SK-N-SH treated with all-trans-retinoic acid at 6 μM for 48 hours (cell line): Measurements from ENCODE around the gene GID8.

Experiments
- ATAC-seq: fragments of 200-7000 bp; cut with Tn5 transposase; 3 replicates; pipeline ENCODE4 v1.9.1; 2020; ENCODE audit warnings: mild to moderate bottlenecking, moderate library complexity
- ARNTL ChIP-seq: fragments of 450-650 bp; formaldehyde crosslinking; IDR thresholded peaks from 2 replicates; pipeline ENCODE4 v1.5.0; 2020; ENCODE audit warnings: low read depth, mild to moderate bottlenecking, moderate library complexity, borderline replicate concordance
- CREB5 ChIP-seq: fragments of 250-450 bp; sonication (Bioruptor Pico); IDR thresholded peaks from 2 replicates; pipeline ENCODE4 v1.5.1; 2020; ENCODE audit warnings: low read depth, mild to moderate bottlenecking, moderate library complexity
- CSDC2 ChIP-seq: fragments of 250-450 bp; sonication (Bioruptor Pico); IDR thresholded peaks from 2 replicates; pipeline ENCODE4 v1.5.0; 2020; ENCODE audit warnings: mild to moderate bottlenecking, moderate library complexity
- CSRNP3 ChIP-seq: fragments of 250-450 bp; sonication (Bioruptor Pico); IDR thresholded peaks from 2 replicates; pipeline ENCODE4 v1.5.1; 2021; ENCODE audit warnings: mild to moderate bottlenecking, moderate library complexity
- GLIS3 ChIP-seq: fragments of 250-450 bp; sonication (Bioruptor Pico); IDR thresholded peaks from 2 replicates; pipeline ENCODE4 v1.5.0; 2020; ENCODE audit warnings: mild to moderate bottlenecking, moderate library complexity
- ISL1 ChIP-seq: fragments of 250-450 bp; sonication (Bioruptor Pico); IDR thresholded peaks from 2 replicates; pipeline ENCODE4 v2.1.2; 2022; ENCODE audit warnings: mild to moderate bottlenecking, moderate library complexity
- OSR1 ChIP-seq: fragments of 250-450 bp; sonication (Bioruptor Pico); IDR thresholded peaks from 2 replicates; pipeline ENCODE4 v1.8.0; 2022; ENCODE audit warnings: moderate library complexity, mild to moderate bottlenecking, inconsistent platforms
- PATZ1 ChIP-seq: fragments of 250-450 bp; sonication (Bioruptor Pico); IDR thresholded peaks from 2 replicates; pipeline ENCODE4 v1.8.0; 2020; ENCODE audit warnings: mild to moderate bottlenecking, moderate library complexity, borderline replicate concordance
- POU6F1 ChIP-seq: fragments of 250-450 bp; sonication (Bioruptor Pico); IDR thresholded peaks from 2 replicates; pipeline ENCODE4 v1.8.0; 2021; ENCODE audit warnings: low read depth, mild to moderate bottlenecking, moderate library complexity, borderline replicate concordance
- PPARA ChIP-seq: fragments of 250-450 bp; sonication (Bioruptor Pico); IDR thresholded peaks from 2 replicates; pipeline ENCODE4 v1.5.0; 2020; ENCODE audit warnings: mild to moderate bottlenecking, borderline replicate concordance
- RARB ChIP-seq: fragments of 250-450 bp; sonication (Bioruptor Pico); IDR thresholded peaks from 2 replicates; pipeline ENCODE4 v1.8.0; 2021; ENCODE audit warnings: mild to moderate bottlenecking, moderate library complexity
- TOX ChIP-seq: fragments of 250-450 bp; sonication (Bioruptor Pico); IDR thresholded peaks from 2 replicates; pipeline ENCODE4 v1.8.0; 2021; ENCODE audit warnings: mild to moderate bottlenecking, moderate library complexity, borderline replicate concordance
- TSHZ2 ChIP-seq: fragments of 250-450 bp; sonication (Bioruptor Pico); IDR thresholded peaks from 2 replicates; pipeline ENCODE4 v1.5.0; 2020; ENCODE audit warnings: mild to moderate bottlenecking, moderate library complexity
- ZC3H10 ChIP-seq: fragments of 250-450 bp; sonication (Bioruptor Pico); IDR thresholded peaks from 2 replicates; pipeline ENCODE4 v1.5.1; 2021; ENCODE audit warnings: mild to moderate bottlenecking, moderate library complexity
- ZFP3 ChIP-seq: fragments of 250-450 bp; sonication (Bioruptor Pico); IDR thresholded peaks from 2 replicates; pipeline ENCODE4 v1.5.0; 2020; ENCODE audit warnings: mild to moderate bottlenecking, moderate library complexity
- ZFP30 ChIP-seq: fragments of 450-650 bp; formaldehyde crosslinking; IDR thresholded peaks from 2 replicates; pipeline ENCODE4 v1.5.0; 2022; ENCODE audit warnings: mild to moderate bottlenecking, moderate library complexity
- ZNF565 ChIP-seq: fragments of 450-650 bp; formaldehyde crosslinking; conservative IDR thresholded peaks from 2 replicates; pipeline ENCODE4 v1.5.0; 2020; ENCODE audit warnings: low read depth, mild to moderate bottlenecking, moderate library complexity
- ZNF70 ChIP-seq: fragments of 450-650 bp; formaldehyde crosslinking; IDR thresholded peaks from 2 replicates; pipeline ENCODE4 v1.5.0; 2020; ENCODE audit warnings: mild to moderate bottlenecking, moderate library complexity
- ZNF8 ChIP-seq: fragments of 450-650 bp; formaldehyde crosslinking; IDR thresholded peaks from 2 replicates; pipeline ENCODE4 v1.5.0; 2020; ENCODE audit warnings: mild to moderate bottlenecking, moderate library complexity

GID8 gene

GRCh38 chr20:62969939-62970306 lies 32.0 kb downstream of the GID8 start:
- no peak for ATAC-seq
- TF ChIP-seq ISL1 (CRISPR knock-in tag) (no peak), POU6F1 (CRISPR knock-in tag) (no peak), TSHZ2 (no peak), TOX (CRISPR knock-in tag) (no peak), GLIS3 (CRISPR knock-in tag) (no peak), ZNF70 (CRISPR knock-in tag) (no peak), ZFP3 (CRISPR knock-in tag) (no peak), PATZ1 (CRISPR knock-in tag) (no peak), ZNF8 (CRISPR knock-in tag) (no peak), ZC3H10 (no peak), CSDC2 (CRISPR knock-in tag) (no peak)

GRCh38 chr20:62970307-62971210 lies 32.6 kb downstream of the GID8 start:
- ATAC-seq: no peak
- TF ChIP-seq ZNF70 (CRISPR knock-in tag): no peak
- no peak for TF ChIP-seq ZFP3 (CRISPR knock-in tag)

GRCh38 chr20:62971211-62971949 lies 33.4 kb downstream of the GID8 start:
- no peak for ATAC-seq
- TF ChIP-seq ZNF70 (CRISPR knock-in tag): no peak
- no peak for TF ChIP-seq POU6F1 (CRISPR knock-in tag)
- TF ChIP-seq ZNF8 (CRISPR knock-in tag): no peak
- TF ChIP-seq ZNF565 (CRISPR knock-in tag): no peak
- no peak for TF ChIP-seq CREB5
- TF ChIP-seq TOX (CRISPR knock-in tag): no peak
- no peak for TF ChIP-seq RARB (CRISPR knock-in tag)
- TF ChIP-seq ARNTL (CRISPR knock-in tag): no peak
- TF ChIP-seq ISL1 (CRISPR knock-in tag): no peak
- no peak for TF ChIP-seq TSHZ2
- TF ChIP-seq PPARA: no peak
- no peak for TF ChIP-seq GLIS3 (CRISPR knock-in tag)
- no peak for TF ChIP-seq OSR1 (CRISPR knock-in tag)
- TF ChIP-seq CSRNP3: no peak
- no peak for TF ChIP-seq ZFP30
